Heart left ventricle (tissue), 16 donors: ENCODE measurements around the gene SLC35B4. TPM values are rescaled to one million over a fixed set of nuclear protein-coding genes. Genes with fewer than 3 reads are reported as not detected.

ENCODE experiments used
- ATAC-seq, 4 donors: fragments of 200-7000 bp; cut with Tn5 transposase; one replicate each; pipeline ENCODE4 v1.9.1; 2020 to 2022; ENCODE audit warnings: moderate library complexity in 4 of 4, mild to moderate bottlenecking in 3 of 4, moderate number of reproducible peaks in 1 of 4
- DNase-seq, 5 donors: peaks; one replicate each; pipeline ENCODE4 v3.0.0-alpha.2; 2020
- H3K27ac ChIP-seq, 12 donors: fragments of 200-600 bp; sonication (generic) in 4 of 12; one replicate each; pipeline versions ENCODE4 v1.5.0 to v1.8.0; 2016 to 2022; ENCODE audit warnings: mild to moderate bottlenecking in 2 of 12
- H3K27me3 ChIP-seq, 9 donors: fragments of 200-600 bp; sonication (generic) in 2 of 9; one replicate each; pipeline versions ENCODE4 v1.5.1 to v1.8.0; 2016 to 2022; ENCODE audit warnings: mild to moderate bottlenecking in 3 of 9
- H3K36me3 ChIP-seq, 9 donors: fragments of 200-600 bp; sonication (generic) in 2 of 9; one replicate each; pipeline versions ENCODE4 v1.5.0 to v1.8.0; 2018 to 2022; ENCODE audit warnings: mild to moderate bottlenecking in 2 of 9
- H3K4me1 ChIP-seq, 12 donors: fragments of 200-600 bp; sonication (generic) in 4 of 12; one replicate each; pipeline versions ENCODE4 v1.5.0 to v1.8.0; 2016 to 2022; ENCODE audit warnings: mild to moderate bottlenecking in 3 of 12
- H3K4me3 ChIP-seq, 12 donors: fragments of 200-600 bp; sonication (generic) in 4 of 12; one replicate each; pipeline versions ENCODE4 v1.5.0 to v1.8.0; 2017 to 2022; ENCODE audit warnings: mild to moderate bottlenecking in 9 of 12, moderate library complexity in 4 of 12
- H3K9me3 ChIP-seq, 12 donors: fragments of 200-600 bp; sonication (generic) in 4 of 12; one replicate each; pipeline versions ENCODE4 v1.5.0 to v1.8.0; 2016 to 2022; ENCODE audit warnings: mild to moderate bottlenecking in 1 of 12
- CTCF ChIP-seq, 12 donors: fragments of 200-600 bp; sonication (generic) in 4 of 12; IDR thresholded peaks; one replicate each; pipeline versions ENCODE4 v1.5.0 to v1.8.0; 2018 to 2022; ENCODE audit warnings: antibody characterized with exemption in 12 of 12, mild to moderate bottlenecking in 5 of 12
- POLR2A ChIP-seq, 2 donors: fragments of 450-650 bp; IDR thresholded peaks; one replicate each; pipeline ENCODE4 v1.6.1; 2017; ENCODE audit warnings: antibody characterized with exemption in 2 of 2, mild to moderate bottlenecking in 2 of 2, moderate library complexity in 2 of 2
- WGBS, 4 donors: extraction: QIAGEN DNeasy Blood & Tissue Kit in 2 of 4; methylation state at CpG; one replicate each; pipeline versions ENCODE4 v1.1.5 to v1.1.7; 2013 to 2018; 5-methylcytosine and 5-hydroxymethylcytosine counted together
- intact Hi-C, 10 donors: fragments of 100-400 bp; cut with DNase I; formaldehyde crosslinking; loops; one replicate each; pipeline versions ENCODE4 v1.11.1 to v1.14.2; 2022
- polyA plus RNA-seq, 2 donors: library from polyadenylated mRNA; stranded (reverse); fragments of 200-250 nt; gene quantifications; one replicate each; pipeline ENCODE4 v1.2.3, GENCODE V29; 2013
- total RNA-seq, 9 donors: library from RNA; depleted of rRNA in 2 of 9; stranded (reverse); fragments of >200 nt in 2 of 9; fragmentation: NEBNext Ultra II Directional in 3 of 9; extraction: Animal tissue kit (Norgen Biotek cat#: 25700) in 3 of 9; gene quantifications; one replicate each; pipeline versions ENCODE4 v1.1.0 to v1.2.4, GENCODE V29; 2016 to 2023
- donor health status: ischemic (EF 13 %, LVEDD 7.1; RV severe dilation, severe dysfunction).
- donor health status: healthy with polysubstance abuse.
- donor health status: DM: no; HTN: yes; CAD: no.
- donor health status: DM: no; HTN: no; CAD: no.
- donor health status: ischemic (EF 25% LVEDD 6.9; RV normal size, moderate dysfunction).
- donor health status: ischemic (EF 25% LVEDD 5.7; RV mildly dilated, moderate dysfunction).
- donor health status: healthy.
- donor health status: DM: yes; HTN: yes; CAD: no.
- donor health status: ischemic (EF 35%, LVEDD 5.7; RV mildly dilated, moderate dysfunction).
- donor health status: nonischemic (EF 11% LVEDD 7.7; RV severe dilation, severe dysfunction).
- donor health status: DM: yes; HTN: yes; CAD: no.
- donor health status: PGD.
- donor health status: ischemic (EF 29% LVEDD 5.4; RV normal size, mild dysfunction).
- donor health status: nonischemic (EF 23%, LVEDD 6.1; RV moderate dilation, normal function).

SLC35B4 gene
- total and polyA plus RNA-seq, 11 donors = 2.6 to 8.6 (median 5.4) TPM

GRCh38 chr7:134307320-134307719 is 9.4 kb downstream of the SLC35B4 start:
- peaks cover 0 to 53% (median 33%) of the 10 kb centered on the region in 9 donors for H3K36me3 ChIP-seq
- H3K27ac ChIP-seq = no peak overlapping the region
- H3K4me3 ChIP-seq = no peak overlapping the region
- H3K9me3 ChIP-seq = no peaks in the 10 kb centered on the region
- ATAC-seq (no peak), DNase-seq (no peak)
- H3K27me3 ChIP-seq = no peaks in the 10 kb centered on the region
- H3K4me1 ChIP-seq = peaks cover 0 to 7% (median 0%) of the 10 kb centered on the region in 12 donors
- TF ChIP-seq CTCF (IDR thresholded peaks at IDR 0.05) (no peak), POLR2A (IDR thresholded peaks at IDR 0.05) (no peak)
- intact Hi-C loops = no loop called here
- WGBS, 4 donors = 87 to 97% (median 93%) methylated on average over 1 of the region's 1 CpG

GRCh38 chr7:134302120-134302519 is 14.6 kb downstream of the SLC35B4 start:
- H3K27ac ChIP-seq = no peak overlapping the region
- H3K36me3 ChIP-seq = peaks cover 0 to 92% (median 77%) of the 10 kb centered on the region in 9 donors
- H3K4me3 ChIP-seq = no peak overlapping the region
- no peaks in the 10 kb centered on the region for H3K27me3 ChIP-seq
- intact Hi-C loops = no loop called here
- no peaks in the 10 kb centered on the region for H3K9me3 ChIP-seq
- WGBS, 4 donors = 83 to 89% (median 88%) methylated on average over 2 of the region's 2 CpGs
- TF ChIP-seq CTCF (IDR thresholded peaks at IDR 0.05) (no peak), POLR2A (IDR thresholded peaks at IDR 0.05) (no peak)
- ATAC-seq (no peak), DNase-seq (no peak)
- no peaks in the 10 kb centered on the region for H3K4me1 ChIP-seq

GRCh38 chr7:134301592-134301991 is 15.1 kb downstream of the SLC35B4 start:
- no peak overlapping the region for H3K27ac ChIP-seq
- DNase-seq = no peak
- no peak for ATAC-seq
- H3K27me3 ChIP-seq = no peaks in the 10 kb centered on the region
- no peaks in the 10 kb centered on the region for H3K9me3 ChIP-seq
- no peak overlapping the region for H3K4me3 ChIP-seq
- intact Hi-C loops = no loop called here
- H3K36me3 ChIP-seq = peaks cover 0 to 95% (median 76%) of the 10 kb centered on the region in 9 donors
- H3K4me1 ChIP-seq = no peaks in the 10 kb centered on the region
- 81 to 93% (median 88%) methylated on average over 3 of the region's 3 CpGs for WGBS, 4 donors
- no peak for TF ChIP-seq CTCF (IDR thresholded peaks at IDR 0.05)
- no peak for TF ChIP-seq POLR2A (IDR thresholded peaks at IDR 0.05)

GRCh38 chr7:134300988-134301387 is 15.7 kb downstream of the SLC35B4 start:
- no peak overlapping the region for H3K4me3 ChIP-seq
- no peaks in the 10 kb centered on the region for H3K27me3 ChIP-seq
- no peak overlapping the region for H3K27ac ChIP-seq
- peaks cover 0 to 95% (median 74%) of the 10 kb centered on the region in 9 donors for H3K36me3 ChIP-seq
- ATAC-seq (no peak), DNase-seq (no peak)
- intact Hi-C loops = no loop called here
- 50 to 69% (median 59%) methylated on average over 2 of the region's 2 CpGs for WGBS, 4 donors
- no peaks in the 10 kb centered on the region for H3K9me3 ChIP-seq
- no peaks in the 10 kb centered on the region for H3K4me1 ChIP-seq
- TF ChIP-seq POLR2A (IDR thresholded peaks at IDR 0.05) (no peak), CTCF (IDR thresholded peaks at IDR 0.05) (no peak)
